Memory B cell (primary cell): ENCODE results near the gene PDE4B.
"Not testable (repeated sequence)": the region's sequence is repeated elsewhere in the genome, so short reads cannot be mapped to it uniquely, and the experiment has no call there.

Source experiments
- ATAC-seq: fragments of 150-1000 bp; cut with Tn5 transposase; 2 replicates; pipeline ENCODE4 v1.10.0; 2021; ENCODE audit warnings: low read depth, mild to moderate bottlenecking, moderate library complexity
- DNase-seq, 2 donors: peaks; one replicate each; pipeline ENCODE4 v3.0.0; 2022; ENCODE audit warnings: low spot score in 2 of 2
- H3K27ac Mint-ChIP-seq: one replicate; pipeline ENCODE4 v1.8.0; 2022; ENCODE audit warnings: mild to moderate bottlenecking, moderate library complexity, mixed read lengths
- H3K27me3 Mint-ChIP-seq: one replicate; pipeline ENCODE4 v1.8.0; 2022; ENCODE audit warnings: mixed read lengths
- H3K36me3 Mint-ChIP-seq: one replicate; pipeline ENCODE4 v1.8.0; 2022; ENCODE audit warnings: mild to moderate bottlenecking, mixed read lengths
- H3K4me1 Mint-ChIP-seq: one replicate; pipeline ENCODE4 v1.8.0; 2022; ENCODE audit warnings: mixed read lengths
- H3K4me3 Mint-ChIP-seq: one replicate; pipeline ENCODE4 v1.8.0; 2022; ENCODE audit warnings: mild to moderate bottlenecking, moderate library complexity, mixed read lengths
- H3K9me3 Mint-ChIP-seq: one replicate; pipeline ENCODE4 v1.8.0; 2022; ENCODE audit warnings: mixed read lengths

Gene PDE4B

GRCh38 chr1:66025188-66025587, 232.5 kb downstream of the PDE4B start:
- Mint-ChIP-seq H3K9me3 (peaks cover 7% of the 10 kb centered on the region), H3K36me3 (no peaks in the 10 kb centered on the region), H3K27ac (no peak overlapping the region), H3K27me3 (peaks cover 3% of the 10 kb centered on the region), H3K4me3 (no peak overlapping the region), H3K4me1 (no peaks in the 10 kb centered on the region)
- ATAC-seq (no peak), DNase-seq (no peak)

- DNase-seq (no peak), ATAC-seq (no peak)
- Mint-ChIP-seq H3K4me3 (no peak overlapping the region), H3K27me3 (peaks cover 3% of the 10 kb centered on the region), H3K36me3 (no peaks in the 10 kb centered on the region), H3K27ac (no peak overlapping the region), H3K4me1 (no peaks in the 10 kb centered on the region), H3K9me3 (peaks cover 6% of the 10 kb centered on the region)
Measured at GRCh38 chr1:66028035-66028434, 235.3 kb downstream of the PDE4B start.

GRCh38 chr1:66033781-66034180, 241.1 kb downstream of the PDE4B start:
- no peaks in the 10 kb centered on the region for H3K36me3 Mint-ChIP-seq
- H3K4me3 Mint-ChIP-seq = no peak overlapping the region
- ATAC-seq = no peak
- peaks cover 8% of the 10 kb centered on the region for H3K27me3 Mint-ChIP-seq
- H3K27ac Mint-ChIP-seq = no peak overlapping the region
- H3K9me3 Mint-ChIP-seq = peaks cover 7% of the 10 kb centered on the region
- no peaks in the 10 kb centered on the region for H3K4me1 Mint-ChIP-seq
- DNase-seq = no peak

GRCh38 chr1:66035616-66036245, 243.0 kb downstream of the PDE4B start:
- Mint-ChIP-seq H3K9me3 (peaks cover 1% of the 10 kb centered on the region), H3K4me3 (no peak overlapping the region), H3K4me1 (no peaks in the 10 kb centered on the region), H3K36me3 (no peaks in the 10 kb centered on the region), H3K27ac (no peak overlapping the region), H3K27me3 (peaks cover 7% of the 10 kb centered on the region)
- no peak for ATAC-seq
- no peak for DNase-seq

GRCh38 chr1:66041654-66042053, 249.0 kb downstream of the PDE4B start:
- DNase-seq = no peak
- no peaks in the 10 kb centered on the region for H3K4me1 Mint-ChIP-seq
- H3K36me3 Mint-ChIP-seq = no peaks in the 10 kb centered on the region
- H3K27me3 Mint-ChIP-seq = peaks cover 6% of the 10 kb centered on the region
- peaks cover 3% of the 10 kb centered on the region for H3K9me3 Mint-ChIP-seq
- no peak for ATAC-seq
- no peak overlapping the region for H3K27ac Mint-ChIP-seq
- H3K4me3 Mint-ChIP-seq = no peak overlapping the region

- no peak for ATAC-seq
Measured at GRCh38 chr1:66043186-66043585, 250.5 kb downstream of the PDE4B start.

GRCh38 chr1:66044912-66045311, 252.2 kb downstream of the PDE4B start:
- Mint-ChIP-seq H3K36me3 (no peaks in the 10 kb centered on the region), H3K4me3 (no peak overlapping the region), H3K27ac (no peak overlapping the region), H3K9me3 (peaks cover 2% of the 10 kb centered on the region), H3K4me1 (no peaks in the 10 kb centered on the region), H3K27me3 (peaks cover 6% of the 10 kb centered on the region)
- DNase-seq = no peak
- no peak for ATAC-seq

More at GRCh38 chr1:66043186-66043585, 250.5 kb downstream of the PDE4B start:
- Mint-ChIP-seq H3K4me1 (no peaks in the 10 kb centered on the region), H3K36me3 (no peaks in the 10 kb centered on the region), H3K27me3 (peaks cover 6% of the 10 kb centered on the region), H3K4me3 (no peak overlapping the region), H3K27ac (no peak overlapping the region), H3K9me3 (peaks cover 2% of the 10 kb centered on the region)
- no peak for DNase-seq

GRCh38 chr1:66046415-66046814, 253.7 kb downstream of the PDE4B start:
- peaks cover 6% of the 10 kb centered on the region for H3K27me3 Mint-ChIP-seq
- H3K36me3 Mint-ChIP-seq = no peaks in the 10 kb centered on the region
- no peaks in the 10 kb centered on the region for H3K4me1 Mint-ChIP-seq
- H3K4me3 Mint-ChIP-seq = no peak overlapping the region
- no peak overlapping the region for H3K27ac Mint-ChIP-seq
- no peak for DNase-seq
- no peak for ATAC-seq
- H3K9me3 Mint-ChIP-seq = peaks cover 2% of the 10 kb centered on the region

GRCh38 chr1:66048011-66048410, 255.3 kb downstream of the PDE4B start:
- no peak for DNase-seq
- Mint-ChIP-seq H3K27ac (no peak overlapping the region), H3K4me3 (no peak overlapping the region), H3K27me3 (peaks cover 6% of the 10 kb centered on the region), H3K4me1 (no peaks in the 10 kb centered on the region), H3K9me3 (peaks cover 2% of the 10 kb centered on the region), H3K36me3 (no peaks in the 10 kb centered on the region)
- ATAC-seq = no peak

GRCh38 chr1:66050123-66050522, 257.4 kb downstream of the PDE4B start:
- no peaks in the 10 kb centered on the region for H3K4me1 Mint-ChIP-seq
- DNase-seq = no peak
- H3K36me3 Mint-ChIP-seq = no peaks in the 10 kb centered on the region
- peaks cover 2% of the 10 kb centered on the region for H3K9me3 Mint-ChIP-seq
- no peak overlapping the region for H3K27ac Mint-ChIP-seq
- ATAC-seq = no peak
- peaks cover 9% of the 10 kb centered on the region for H3K27me3 Mint-ChIP-seq
- no peak overlapping the region for H3K4me3 Mint-ChIP-seq

GRCh38 chr1:66050633-66051032, 257.9 kb downstream of the PDE4B start:
- ATAC-seq = no peak
- Mint-ChIP-seq H3K27me3 (peaks cover 8% of the 10 kb centered on the region), H3K4me1 (no peaks in the 10 kb centered on the region), H3K4me3 (no peak overlapping the region), H3K36me3 (no peaks in the 10 kb centered on the region), H3K9me3 (peaks cover under 1% of the 10 kb centered on the region), H3K27ac (no peak overlapping the region)
- no peak for DNase-seq

GRCh38 chr1:66055092-66055491, 262.4 kb downstream of the PDE4B start:
- DNase-seq (no peak), ATAC-seq (no peak)
- peaks cover 9% of the 10 kb centered on the region for H3K27me3 Mint-ChIP-seq
- H3K4me1 Mint-ChIP-seq = no peaks in the 10 kb centered on the region
- no peak overlapping the region for H3K27ac Mint-ChIP-seq
- no peaks in the 10 kb centered on the region for H3K36me3 Mint-ChIP-seq
- H3K4me3 Mint-ChIP-seq = no peak overlapping the region
- peaks cover 1% of the 10 kb centered on the region for H3K9me3 Mint-ChIP-seq

- H3K9me3 Mint-ChIP-seq, DNase-seq, H3K4me1 Mint-ChIP-seq, H3K27me3 Mint-ChIP-seq, H3K27ac Mint-ChIP-seq, H3K36me3 Mint-ChIP-seq, ATAC-seq, H3K4me3 Mint-ChIP-seq: not testable (repeated sequence)
Measured at GRCh38 chr1:66057448-66057847, 264.8 kb downstream of the PDE4B start.

GRCh38 chr1:66058558-66058957, 265.9 kb downstream of the PDE4B start:
- Mint-ChIP-seq H3K27me3 (peaks cover 9% of the 10 kb centered on the region), H3K4me3 (no peak overlapping the region), H3K27ac (no peak overlapping the region), H3K36me3 (no peaks in the 10 kb centered on the region), H3K9me3 (peaks cover 1% of the 10 kb centered on the region), H3K4me1 (no peaks in the 10 kb centered on the region)
- ATAC-seq (no peak), DNase-seq (no peak)

GRCh38 chr1:66067219-66067618, 274.5 kb downstream of the PDE4B start:
- not testable (repeated sequence) for H3K4me3 Mint-ChIP-seq, ATAC-seq, H3K27me3 Mint-ChIP-seq, H3K27ac Mint-ChIP-seq, DNase-seq, H3K9me3 Mint-ChIP-seq, H3K4me1 Mint-ChIP-seq, H3K36me3 Mint-ChIP-seq
